ENCODE data around the gene ADAD2. TPM values are rescaled to one million over a fixed set of nuclear protein-coding genes. Genes with fewer than 3 reads are reported as not detected.

Gene ADAD2
- total RNA-seq, 1 donor from 2014 or later = not detected

DNA sequence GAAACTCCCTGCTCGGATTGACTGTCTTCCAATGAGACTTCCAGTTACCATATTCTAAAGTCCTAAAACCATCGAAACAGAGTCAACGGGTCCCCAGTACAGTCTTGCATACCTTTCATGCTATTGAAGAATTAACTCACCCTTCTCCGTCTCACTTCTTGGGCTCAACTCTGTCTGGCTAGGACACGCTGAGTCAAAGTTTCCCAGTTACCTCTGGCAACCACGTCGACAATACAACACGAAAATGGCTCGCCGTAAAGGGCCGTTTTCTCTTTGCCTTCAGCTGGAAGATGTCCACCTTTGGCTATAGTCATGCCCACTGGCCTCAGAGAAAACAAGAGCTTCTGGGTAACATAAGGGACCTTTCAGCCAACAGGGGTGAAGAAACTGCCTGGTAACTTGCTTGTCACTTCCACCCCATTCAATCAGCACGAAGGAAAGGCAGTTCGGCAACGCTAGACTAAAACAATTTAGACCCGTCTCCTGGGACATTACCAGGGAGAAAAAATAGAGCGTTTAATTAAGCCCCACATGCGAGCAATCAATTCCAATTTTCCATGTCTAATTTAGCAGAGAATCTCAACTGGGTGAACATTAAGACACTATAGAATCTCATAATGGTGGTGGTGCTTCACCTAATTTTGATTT, 27.3 kb downstream of the ADAD2 start:
- DNase-seq (ENCODE audit: low spot score in 2 of 2) (no peak), FAIRE-seq (no peak)

DNA sequence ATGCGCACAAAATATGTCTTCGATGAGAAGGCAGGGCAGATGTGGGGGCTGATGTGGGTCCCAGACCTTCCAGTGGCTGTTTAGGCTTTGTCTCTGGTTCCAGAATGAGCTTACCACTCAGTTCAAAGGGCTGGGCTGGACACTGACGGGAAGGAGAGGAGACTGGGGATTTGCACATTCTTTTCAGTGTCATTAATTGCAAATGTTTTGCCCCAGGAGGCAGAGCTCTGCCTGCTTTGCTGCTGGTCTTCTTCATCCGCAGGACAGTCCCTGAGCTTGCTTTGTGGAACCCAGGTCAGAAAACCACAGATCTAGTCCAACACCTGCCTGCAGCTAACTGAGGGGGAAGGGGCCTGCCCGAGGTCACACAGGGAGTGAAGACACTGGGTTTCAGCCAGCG, 28.0 kb downstream of the ADAD2 start:
- no peak for DNase-seq (ENCODE audit: low spot score in 2 of 2)
- no peak for FAIRE-seq

GRCh38 chr16:84220851-84221250, 29.9 kb downstream of the ADAD2 start:
- FAIRE-seq = no peak

DNA sequence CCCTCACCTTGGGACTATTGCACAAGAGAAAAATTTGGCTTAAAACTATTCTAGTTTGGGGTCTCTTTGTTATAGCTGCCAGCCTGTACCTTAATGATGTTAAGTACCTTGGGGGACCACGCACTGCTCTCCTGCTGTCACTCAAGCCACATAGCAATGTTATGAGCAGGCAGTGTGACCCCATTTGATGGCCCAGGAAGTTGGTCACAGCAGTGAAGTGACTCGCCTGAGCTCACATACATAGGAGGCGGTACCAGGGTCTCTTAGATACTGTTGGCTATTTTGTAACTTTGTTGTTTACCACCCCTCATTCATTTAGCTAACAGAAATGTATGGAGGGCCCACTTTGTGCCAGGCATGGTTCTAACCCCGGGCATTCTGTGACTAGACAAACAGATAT, 32.5 kb downstream of the ADAD2 start:
- DNase-seq (ENCODE audit: low spot score in 2 of 2) = no peak
- FAIRE-seq = no peak

More at GRCh38 chr16:84220851-84221250, 29.9 kb downstream of the ADAD2 start:
- no peak for DNase-seq (ENCODE audit: low spot score in 2 of 2)

- no peak for FAIRE-seq
- no peak for DNase-seq (ENCODE audit: low spot score in 2 of 2)
These were observed 33.6 kb downstream of the ADAD2 start for GRCh38 chr16:84224554-84224953.

DNA sequence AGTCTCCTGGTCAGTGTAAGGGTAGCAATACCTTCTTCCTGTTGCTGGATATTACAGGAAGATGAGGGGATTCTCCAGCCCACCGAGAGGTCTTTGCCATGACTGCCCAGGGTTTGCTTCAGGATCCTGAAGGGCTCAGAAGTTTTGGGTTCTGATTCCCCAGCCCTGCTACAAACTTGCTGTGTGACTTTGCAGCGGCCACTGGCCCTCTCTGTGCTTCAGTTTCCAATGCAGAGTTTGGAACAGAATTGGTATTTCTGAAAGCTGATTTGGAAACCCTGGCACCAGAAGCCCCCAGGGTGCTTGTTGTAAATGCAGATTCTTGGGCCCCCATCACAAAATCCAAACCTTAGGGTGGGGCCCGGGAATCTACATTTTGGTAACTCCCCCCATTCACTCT, 34.2 kb downstream of the ADAD2 start:
- no peak for FAIRE-seq

GRCh38 chr16:84225571-84225970, 34.6 kb downstream of the ADAD2 start:
- FAIRE-seq = no peak
- DNase-seq (ENCODE audit: low spot score in 2 of 2) = no peak

More for the DNA sequence above, 34.2 kb downstream of the ADAD2 start:
- no peak for DNase-seq (ENCODE audit: low spot score in 2 of 2)

- no peak for DNase-seq (ENCODE audit: low spot score in 2 of 2)
- FAIRE-seq = no peak
These were observed 35.1 kb downstream of the ADAD2 start for GRCh38 chr16:84226026-84226425.

DNA sequence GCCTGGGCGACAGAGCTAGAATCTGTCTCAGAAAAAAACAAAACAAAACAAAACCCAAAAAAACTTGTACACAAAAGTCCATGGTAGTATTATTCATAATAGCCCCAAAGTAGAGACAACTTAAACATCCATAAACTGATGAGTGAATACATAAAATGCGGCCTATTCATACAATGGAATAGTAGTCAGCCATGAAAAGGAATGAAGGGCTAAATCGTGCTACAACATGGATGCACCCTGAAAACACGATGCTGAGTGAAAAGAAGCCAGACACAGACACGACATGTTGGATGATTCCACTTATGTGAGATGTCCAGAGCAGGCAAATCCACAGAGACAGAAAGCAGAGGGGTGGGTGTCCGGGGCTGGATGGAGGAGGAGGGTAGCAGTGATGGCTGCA, 36.6 kb downstream of the ADAD2 start:
- DNase-seq (ENCODE audit: low spot score in 2 of 2) (no peak), FAIRE-seq (no peak)

DNA sequence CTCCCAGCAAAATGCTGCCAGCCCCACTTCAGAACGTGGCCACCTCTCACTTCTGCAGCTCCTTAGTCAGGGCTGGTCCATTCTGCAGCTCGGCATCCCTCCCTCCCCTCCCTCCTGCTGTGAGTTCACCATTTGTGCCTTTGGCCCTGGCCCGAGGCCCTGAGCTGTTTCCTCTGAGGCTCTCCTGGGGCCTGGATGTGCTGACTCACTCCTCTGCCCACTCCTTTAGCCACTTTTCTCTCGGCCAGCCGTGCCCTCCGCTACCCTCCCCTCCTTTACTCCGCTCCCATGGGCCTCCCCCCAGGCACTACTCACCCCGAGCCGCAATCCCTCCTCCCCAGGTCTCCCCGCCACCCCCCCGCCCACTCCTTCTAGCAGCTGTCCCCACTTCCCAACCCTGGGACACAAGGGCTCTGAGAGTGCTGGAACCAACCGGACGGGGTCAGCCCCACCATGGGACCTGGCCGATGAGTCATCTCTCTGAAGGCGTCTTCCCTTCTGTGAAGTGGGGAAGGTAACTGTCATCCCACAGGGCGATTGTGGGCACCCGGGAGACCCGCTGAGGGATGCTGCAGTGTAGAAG, 37.4 kb downstream of the ADAD2 start:
- FAIRE-seq = no peak
- peak; percentile 40 to 76 for DNase-seq (ENCODE audit: low spot score in 2 of 2)

DNA sequence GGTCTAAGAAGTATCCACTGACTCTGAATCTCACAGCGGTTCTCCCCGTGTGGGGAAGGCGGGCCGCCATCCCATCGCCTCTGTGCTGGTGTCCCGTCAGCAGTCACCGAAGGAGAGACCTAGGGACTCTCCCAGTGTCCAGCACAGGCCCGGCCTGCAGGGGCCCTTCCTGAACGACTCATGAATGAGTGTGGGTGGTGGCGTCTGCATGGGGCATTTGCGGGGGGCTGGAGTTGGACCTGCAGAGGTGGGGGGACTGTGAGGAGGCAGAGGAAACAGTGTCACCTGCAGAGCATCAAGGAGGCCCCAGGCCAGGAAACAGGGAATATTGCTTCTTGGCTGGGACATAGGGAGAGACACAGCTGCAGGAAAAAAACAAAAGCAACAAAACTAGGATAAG, 38.5 kb downstream of the ADAD2 start:
- FAIRE-seq = no peak
- no peak for DNase-seq (ENCODE audit: low spot score in 2 of 2)

DNA sequence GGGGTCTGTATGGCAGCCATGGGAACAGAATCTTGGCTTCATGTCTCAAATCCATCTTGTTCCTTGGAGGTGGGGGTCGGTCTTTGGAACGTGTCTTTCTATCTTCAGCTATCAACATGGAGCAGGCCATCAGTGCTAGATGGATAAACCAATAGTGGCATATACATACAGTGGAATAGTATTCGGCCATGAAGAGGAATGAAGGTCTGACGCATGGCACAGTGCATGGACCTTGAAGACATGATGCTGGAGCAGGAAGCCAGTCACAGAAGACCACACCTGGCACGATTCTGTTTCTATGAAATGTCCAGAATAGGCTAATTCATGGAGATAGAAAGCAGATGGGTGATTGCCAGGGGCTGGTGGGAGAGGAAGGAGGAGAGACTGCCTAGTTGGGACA, 41.1 kb downstream of the ADAD2 start:
- no peak for FAIRE-seq
- no peak for DNase-seq (ENCODE audit: low spot score in 2 of 2)

DNA sequence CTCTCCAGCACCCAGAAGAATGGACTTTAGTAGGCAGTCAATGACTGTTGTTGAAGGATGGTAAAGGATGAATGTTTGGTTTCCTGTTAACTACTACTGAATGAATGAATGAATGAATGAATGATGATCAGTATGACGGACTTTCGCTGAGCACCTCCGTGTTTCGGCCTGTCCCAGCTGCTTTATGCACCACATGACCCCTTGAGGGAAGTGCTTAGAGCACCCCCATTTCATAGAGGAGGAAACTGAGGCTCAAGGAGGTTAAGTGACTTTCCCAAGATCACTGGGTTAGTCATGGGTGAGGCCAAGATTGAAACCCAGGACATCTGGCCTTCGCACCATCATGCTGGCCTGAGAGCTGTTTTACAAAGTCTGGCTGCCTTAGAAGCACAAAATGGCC, 42.0 kb downstream of the ADAD2 start:
- DNase-seq (ENCODE audit: low spot score in 2 of 2) = no peak
- no peak for FAIRE-seq

DNA sequence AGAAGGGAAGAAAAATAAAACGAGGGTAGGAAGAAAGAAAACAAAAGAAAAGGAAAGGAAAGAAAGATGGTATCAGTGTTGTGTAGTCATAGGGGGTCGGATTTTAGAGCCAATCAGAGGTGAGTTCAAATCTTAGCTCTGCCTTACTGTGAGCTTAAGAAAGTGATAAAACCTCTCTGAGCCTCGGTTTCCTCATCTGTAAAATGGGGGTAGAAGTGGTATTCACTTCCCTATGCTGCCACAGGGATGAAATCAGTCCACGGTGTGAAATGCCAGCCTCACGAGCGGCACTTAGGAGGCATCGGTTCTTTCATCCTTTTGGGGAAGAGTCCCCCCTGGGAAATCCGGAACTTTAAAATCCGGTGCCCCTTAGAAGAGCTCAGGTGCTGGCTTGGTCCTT, 42.8 kb downstream of the ADAD2 start:
- FAIRE-seq (no peak), DNase-seq (ENCODE audit: low spot score in 2 of 2) (no peak)

GRCh38 chr16:84234321-84235241, 43.6 kb downstream of the ADAD2 start:
- FAIRE-seq (no peak), DNase-seq (ENCODE audit: low spot score in 2 of 2) (no peak)

DNA sequence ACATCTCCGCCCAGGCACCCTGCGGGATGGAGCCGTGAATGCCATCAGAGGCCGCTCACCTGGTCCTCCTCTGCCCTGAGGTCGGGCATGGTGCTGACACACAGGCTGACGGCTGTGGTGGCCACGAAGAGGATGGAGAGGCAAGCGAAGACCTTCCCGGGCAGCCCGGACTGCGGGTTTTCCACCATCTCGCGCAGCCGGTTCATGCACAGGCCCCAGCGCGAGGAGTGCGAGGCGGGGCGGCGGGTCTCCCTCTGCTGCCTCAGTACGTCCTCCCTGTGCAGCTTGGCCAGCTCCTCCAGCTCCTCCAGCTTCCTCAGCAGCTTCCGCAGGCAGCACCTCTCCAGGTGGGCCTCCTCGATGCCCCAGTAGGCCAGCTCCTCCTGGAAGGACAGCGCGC, 45.7 kb downstream of the ADAD2 start:
- DNase-seq (ENCODE audit: low spot score in 2 of 2) = no peak
- FAIRE-seq = no peak

DNA sequence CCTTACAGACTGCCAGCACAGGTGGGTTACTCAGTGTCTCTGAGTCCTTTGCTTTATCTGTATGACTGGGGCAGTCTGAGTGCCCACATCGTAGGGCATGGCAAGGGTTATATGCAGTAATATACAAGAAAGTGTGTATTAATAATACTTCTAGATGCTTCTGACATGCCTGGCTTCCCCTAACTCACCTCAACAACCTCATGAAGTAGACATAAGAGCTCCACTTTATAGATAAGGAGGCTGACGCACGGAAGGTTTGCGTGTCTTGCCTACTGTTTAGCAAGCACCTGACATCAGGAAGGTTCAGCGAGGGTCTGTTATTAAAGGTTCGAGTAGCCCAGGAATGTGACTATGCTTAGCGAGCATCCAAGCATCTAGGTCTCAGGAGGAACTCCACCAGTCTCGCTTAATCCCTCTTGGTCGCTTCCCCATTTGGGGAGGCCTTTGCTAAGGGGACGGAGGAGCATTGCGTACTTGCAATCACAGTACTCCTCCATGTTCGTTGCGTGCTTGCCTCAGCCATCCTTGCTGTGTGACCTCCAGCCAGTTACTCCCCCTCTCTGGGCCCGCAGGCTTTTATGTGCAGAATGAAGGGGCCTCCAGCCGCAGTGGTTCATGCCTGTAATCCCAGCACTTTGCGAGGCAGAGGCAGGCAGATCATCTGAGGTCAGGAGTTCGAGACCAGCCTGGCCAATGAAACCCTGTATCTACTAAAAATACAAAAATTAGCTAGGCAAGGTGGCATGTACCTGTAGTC, 47.2 kb downstream of the ADAD2 start:
- DNase-seq (ENCODE audit: low spot score in 2 of 2) (no peak), FAIRE-seq (no peak)

DNA sequence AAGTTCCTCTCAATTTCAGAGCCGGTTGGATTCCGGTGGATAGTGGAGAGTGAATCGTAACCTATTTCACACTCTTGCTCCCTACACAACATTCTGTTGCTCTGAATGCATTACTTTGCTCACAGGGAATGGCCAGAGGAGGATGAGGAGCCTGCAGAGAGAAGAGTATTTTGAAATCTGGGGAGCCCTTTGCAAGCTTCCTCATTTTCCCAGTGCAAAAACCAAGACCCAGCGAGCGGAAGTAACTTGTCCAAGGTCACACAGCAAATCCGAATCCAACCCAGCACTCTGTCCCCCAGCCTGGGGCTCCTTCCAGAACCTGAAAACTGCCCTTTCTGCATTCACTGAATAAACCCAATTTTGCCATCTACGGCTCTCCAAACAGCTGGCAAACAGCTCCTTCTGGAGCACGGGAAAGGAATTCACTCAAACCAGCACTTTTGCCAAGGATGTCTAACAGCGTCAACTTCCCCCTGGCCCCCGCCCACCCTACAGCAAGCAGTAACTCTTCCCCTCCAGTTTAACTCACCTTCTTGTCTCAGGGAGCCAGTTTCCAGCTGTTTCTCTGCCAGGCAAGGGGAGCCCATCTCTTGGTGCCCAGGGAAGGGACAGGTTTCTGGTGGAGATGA, 48.3 kb downstream of the ADAD2 start:
- DNase-seq (ENCODE audit: low spot score in 2 of 2) (no peak), FAIRE-seq (no peak)

DNA sequence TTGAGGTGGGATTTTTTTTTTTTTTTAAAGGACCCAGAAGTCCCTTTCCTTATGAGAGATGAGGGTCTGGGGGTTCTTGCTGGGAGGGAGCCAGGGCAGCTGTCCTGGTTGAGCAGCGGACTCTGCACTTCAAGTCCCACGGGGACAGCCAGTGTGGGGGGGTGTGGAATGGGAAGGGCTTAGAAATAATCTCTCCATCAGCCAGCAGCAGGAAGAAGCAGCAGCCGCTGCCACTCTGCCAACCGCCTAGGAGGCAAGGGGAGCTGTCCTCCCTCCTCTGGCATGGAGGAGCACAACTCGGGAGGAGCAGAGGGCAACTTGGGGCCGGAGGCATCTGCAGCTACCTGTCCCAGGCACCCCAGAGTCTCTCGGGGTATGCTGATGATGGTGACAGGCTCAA, 49.0 kb downstream of the ADAD2 start, which contains the start of gene KCNG4:
TSS of gene KCNG4 (minus strand) at position 104 of the 400 bp plus-strand sequence. CDS start 2,527 bp downstream, outside the sequence.
- DNase-seq (ENCODE audit: low spot score in 2 of 2) = no peak
- FAIRE-seq = no peak

DNA sequence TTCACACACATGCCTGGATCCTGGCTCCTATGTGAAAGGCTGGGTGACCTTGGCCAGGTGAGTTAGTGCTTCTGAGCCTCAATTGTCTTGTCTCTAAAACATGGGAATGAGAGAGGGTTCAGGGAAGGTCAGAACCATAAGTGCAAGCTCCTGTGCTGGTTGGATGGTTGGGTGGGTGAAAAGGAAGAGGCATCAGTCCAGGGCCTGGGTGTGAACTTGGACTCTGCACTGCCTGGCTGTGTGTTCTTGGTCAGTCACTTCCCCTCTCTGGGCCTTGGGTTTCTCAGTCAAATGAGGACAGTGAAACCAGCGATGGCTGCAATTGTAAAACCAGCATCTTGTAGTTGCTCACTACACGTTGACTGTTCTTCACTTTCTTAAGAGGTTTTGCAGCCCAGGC, 49.5 kb downstream of the ADAD2 start:
- FAIRE-seq (no peak), DNase-seq (ENCODE audit: low spot score in 2 of 2) (no peak)

All from frontal cortex (tissue), 4 donors.